B cell (primary cell): Measurements from ENCODE around the gene PTPRM.

Source experiments
- CTCF ChIP-seq: fragments of 200-600 bp; IDR thresholded peaks from one replicate; pipeline ENCODE4 v1.8.0; 2022; ENCODE audit warnings: antibody characterized with exemption, mild to moderate bottlenecking
- EZH2 ChIP-seq: IDR thresholded peaks from 2 replicates; pipeline ENCODE4 v1.6.1; 2012; ENCODE audit warnings: borderline replicate concordance, low read depth, mild to moderate bottlenecking, moderate library complexity, low read length; ENCODE audit not compliant: insufficient read depth, poor library complexity, severe bottlenecking

DNA sequence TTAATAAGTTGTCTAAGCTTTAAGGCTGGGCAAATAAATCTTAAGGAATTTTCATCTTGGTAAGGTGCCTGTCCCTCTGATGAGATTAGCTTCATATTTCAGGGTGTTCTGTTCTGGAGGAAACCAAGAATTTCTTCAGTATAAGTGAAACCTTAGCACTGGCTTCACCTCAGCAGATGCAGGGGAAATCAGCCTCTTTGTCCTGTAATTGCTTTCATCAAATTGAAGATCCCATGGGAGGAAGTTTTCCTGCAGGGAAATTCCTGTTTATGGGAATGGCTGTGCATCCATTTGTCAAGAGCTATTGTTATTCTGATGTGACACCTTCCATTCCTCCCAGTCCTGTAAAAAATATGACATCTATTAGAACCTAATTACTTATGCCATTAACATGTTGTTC lies 174.5 kb downstream of the PTPRM start:
- no peak for TF ChIP-seq CTCF
- no peak for TF ChIP-seq EZH2
